Osteocyte (in vitro differentiated cells): ENCODE data around the gene CACNA1S. TPM values are rescaled to one million over a fixed set of nuclear protein-coding genes. Genes with fewer than 3 reads are reported as not detected.

Source experiments
- DNase-seq: peaks from one replicate; pipeline ENCODE4 v3.0.0; 2021; ENCODE audit warnings: mixed read lengths; ENCODE audit not compliant: unreplicated experiment; ENCODE audit errors: extremely low spot score
- H3K27ac Mint-ChIP-seq: one replicate; pipeline ENCODE4 v1.8.0; 2021; ENCODE audit warnings: mild to moderate bottlenecking, mixed read lengths; ENCODE audit not compliant: unreplicated experiment
- H3K27me3 Mint-ChIP-seq: one replicate; pipeline ENCODE4 v1.8.0; 2021; ENCODE audit warnings: mixed read lengths; ENCODE audit not compliant: unreplicated experiment
- H3K36me3 Mint-ChIP-seq: one replicate; pipeline ENCODE4 v1.8.0; 2021; ENCODE audit warnings: mixed read lengths; ENCODE audit not compliant: unreplicated experiment
- H3K4me1 Mint-ChIP-seq: one replicate; pipeline ENCODE4 v1.8.0; 2021; ENCODE audit warnings: mixed read lengths; ENCODE audit not compliant: unreplicated experiment
- H3K4me3 Mint-ChIP-seq: one replicate; pipeline ENCODE4 v1.8.0; 2021; ENCODE audit warnings: mild to moderate bottlenecking, moderate library complexity, mixed read lengths; ENCODE audit not compliant: unreplicated experiment
- H3K9me3 Mint-ChIP-seq: one replicate; pipeline ENCODE4 v1.8.0; 2021; ENCODE audit warnings: mixed read lengths; ENCODE audit not compliant: unreplicated experiment
- CTCF ChIP-seq: fragments of 200-600 bp; sonication (generic); IDR thresholded peaks from 2 replicates; pipeline ENCODE4 v1.5.0; 2021; ENCODE audit warnings: antibody characterized with exemption, mild to moderate bottlenecking, moderate library complexity
- total RNA-seq: library from RNA; stranded (reverse); gene quantifications from 2 replicates; pipeline ENCODE4 v1.2.1, GENCODE V29; 2021

CACNA1S gene
- total RNA-seq, 1 donor from 2014 or later: not detected

GRCh38 chr1:201137024-201137392 lies 24.8 kb upstream of the CACNA1S start:
- TF ChIP-seq CTCF: no peak
- peaks cover 16% of the 10 kb centered on the region for H3K4me1 Mint-ChIP-seq
- H3K36me3 Mint-ChIP-seq: peaks cover 29% of the 10 kb centered on the region

GRCh38 chr1:201136355-201137023 lies 24.3 kb upstream of the CACNA1S start:
- H3K9me3 Mint-ChIP-seq: no peaks in the 10 kb centered on the region
- no peak for DNase-seq
- no peaks in the 10 kb centered on the region for H3K27me3 Mint-ChIP-seq
- H3K4me1 Mint-ChIP-seq: peaks cover 16% of the 10 kb centered on the region
- H3K4me3 Mint-ChIP-seq: no peak overlapping the region
- H3K36me3 Mint-ChIP-seq: peaks cover 25% of the 10 kb centered on the region
- H3K27ac Mint-ChIP-seq: no peak overlapping the region
- no peak for TF ChIP-seq CTCF

More at GRCh38 chr1:201137024-201137392, 24.8 kb upstream of the CACNA1S start:
- DNase-seq: no peak
- no peaks in the 10 kb centered on the region for H3K27me3 Mint-ChIP-seq
- H3K9me3 Mint-ChIP-seq: no peaks in the 10 kb centered on the region
- H3K4me3 Mint-ChIP-seq: no peak overlapping the region
- no peak overlapping the region for H3K27ac Mint-ChIP-seq

GRCh38 chr1:201134405-201134804 lies 22.2 kb upstream of the CACNA1S start:
- H3K27ac Mint-ChIP-seq: no peak overlapping the region
- H3K36me3 Mint-ChIP-seq: peaks cover 17% of the 10 kb centered on the region
- no peaks in the 10 kb centered on the region for H3K9me3 Mint-ChIP-seq
- no peaks in the 10 kb centered on the region for H3K27me3 Mint-ChIP-seq
- H3K4me1 Mint-ChIP-seq: peaks cover 16% of the 10 kb centered on the region
- TF ChIP-seq CTCF: no peak
- H3K4me3 Mint-ChIP-seq: no peak overlapping the region
- DNase-seq: no peak

GRCh38 chr1:201131398-201131797 lies 19.2 kb upstream of the CACNA1S start:
- Mint-ChIP-seq H3K9me3 (no peaks in the 10 kb centered on the region), H3K27ac (no peak overlapping the region), H3K27me3 (no peaks in the 10 kb centered on the region), H3K4me1 (peaks cover 5% of the 10 kb centered on the region), H3K4me3 (no peak overlapping the region), H3K36me3 (peaks cover 14% of the 10 kb centered on the region)
- TF ChIP-seq CTCF: no peak
- DNase-seq: no peak

GRCh38 chr1:201128962-201129361 lies 16.7 kb upstream of the CACNA1S start:
- Mint-ChIP-seq H3K4me1 (peaks cover 7% of the 10 kb centered on the region), H3K27ac (no peak overlapping the region), H3K27me3 (peaks cover 13% of the 10 kb centered on the region), H3K36me3 (no peaks in the 10 kb centered on the region), H3K9me3 (no peaks in the 10 kb centered on the region), H3K4me3 (no peak overlapping the region)
- no peak for TF ChIP-seq CTCF
- no peak for DNase-seq
